ENCODE measurements around the gene UBR3.

GRCh38 chr2:170084820-170085491, 257.7 kb downstream of the UBR3 start:
- TF ChIP-seq CTCF (conservative IDR thresholded peaks at IDR 0.05) = no peak
- no peak for TF ChIP-seq ZFX (IDR thresholded peaks at IDR 0.05)

Measured in C4-2B (cell line).